ENCODE results near the gene ANK2.

The ANK2 gene

DNA sequence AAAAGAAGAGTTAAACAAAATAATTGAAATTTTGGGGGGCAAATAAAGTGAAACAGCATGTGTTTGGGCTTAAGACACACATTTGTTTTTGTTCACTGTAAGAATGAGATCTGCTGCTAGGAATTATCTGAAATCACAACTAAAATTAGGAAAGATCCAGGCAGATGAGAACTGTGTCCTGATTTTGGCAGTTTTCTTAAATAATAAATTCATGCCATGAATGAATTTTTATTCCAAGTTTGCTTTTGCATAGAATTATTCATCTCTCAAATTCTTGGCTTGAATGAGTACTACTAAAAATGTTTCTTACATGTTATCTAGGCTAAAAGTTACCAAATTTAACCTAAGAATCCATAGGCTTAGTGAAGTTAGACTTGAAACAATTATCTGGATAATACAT lies 321.7 kb downstream of the ANK2 start:
- peaks cover 4% of the 10 kb centered on the region for H3K27me3 Mint-ChIP-seq
- no peak overlapping the region for H3K27ac Mint-ChIP-seq
- no peaks in the 10 kb centered on the region for H3K4me1 Mint-ChIP-seq
- H3K36me3 Mint-ChIP-seq: no peaks in the 10 kb centered on the region
- H3K4me3 Mint-ChIP-seq: no peak overlapping the region
- H3K9me3 Mint-ChIP-seq: no peaks in the 10 kb centered on the region

DNA sequence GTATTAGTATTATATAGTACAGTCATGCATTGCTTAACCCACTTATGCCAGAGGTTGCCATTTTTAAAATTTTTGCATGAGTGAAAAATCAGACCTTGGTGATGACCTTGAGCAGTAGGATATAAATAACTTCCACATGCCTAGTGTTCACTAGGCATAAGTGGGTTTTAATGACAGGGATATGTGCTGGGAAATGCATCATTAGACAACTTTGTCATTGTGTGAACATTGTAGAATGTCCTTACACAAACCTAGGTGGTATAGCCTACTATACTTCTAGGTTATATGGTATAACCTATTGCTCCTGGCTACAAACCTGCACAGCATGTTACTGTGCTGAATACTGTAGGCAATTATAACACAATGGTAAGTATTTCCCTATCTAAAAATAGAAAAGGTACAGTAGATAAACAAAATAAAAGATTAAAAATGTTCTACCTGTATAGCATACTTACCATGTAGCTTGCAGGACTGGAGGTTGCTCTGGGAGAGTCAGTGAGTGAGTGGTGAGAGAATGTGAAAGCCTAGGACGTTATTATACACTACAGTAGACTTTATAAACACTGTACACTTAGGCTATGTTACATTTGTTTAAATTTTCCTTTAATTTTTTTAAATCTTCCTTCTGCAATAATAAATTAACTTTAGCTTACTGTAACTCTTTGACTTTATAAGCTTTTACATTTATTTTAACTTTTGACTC lies 326.7 kb downstream of the ANK2 start:
- H3K36me3 Mint-ChIP-seq: no peaks in the 10 kb centered on the region
- no peak overlapping the region for H3K4me3 Mint-ChIP-seq
- no peaks in the 10 kb centered on the region for H3K9me3 Mint-ChIP-seq
- H3K27ac Mint-ChIP-seq: no peak overlapping the region
- peaks cover 3% of the 10 kb centered on the region for H3K27me3 Mint-ChIP-seq
- no peaks in the 10 kb centered on the region for H3K4me1 Mint-ChIP-seq

DNA sequence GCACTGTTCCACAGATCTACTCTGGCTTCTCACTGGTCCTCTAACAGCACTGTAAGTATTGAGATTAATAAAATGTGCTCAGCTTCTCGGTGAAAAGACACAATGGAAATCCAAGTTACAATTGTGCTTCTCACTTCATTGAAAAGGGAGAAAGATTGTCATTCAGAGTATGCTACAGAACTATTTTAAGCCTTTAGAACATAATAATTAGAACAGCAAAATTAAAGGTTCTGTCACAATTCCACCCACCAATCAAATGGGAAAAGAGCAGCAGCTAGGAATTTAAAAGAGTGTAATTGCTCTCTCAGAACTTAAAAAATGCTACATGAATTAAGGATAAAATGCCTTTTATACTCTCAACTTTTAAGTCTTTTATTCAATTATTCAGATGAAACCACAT lies 329.4 kb downstream of the ANK2 start:
- Mint-ChIP-seq H3K4me3 (no peak overlapping the region), H3K4me1 (peaks cover 4% of the 10 kb centered on the region)

DNA sequence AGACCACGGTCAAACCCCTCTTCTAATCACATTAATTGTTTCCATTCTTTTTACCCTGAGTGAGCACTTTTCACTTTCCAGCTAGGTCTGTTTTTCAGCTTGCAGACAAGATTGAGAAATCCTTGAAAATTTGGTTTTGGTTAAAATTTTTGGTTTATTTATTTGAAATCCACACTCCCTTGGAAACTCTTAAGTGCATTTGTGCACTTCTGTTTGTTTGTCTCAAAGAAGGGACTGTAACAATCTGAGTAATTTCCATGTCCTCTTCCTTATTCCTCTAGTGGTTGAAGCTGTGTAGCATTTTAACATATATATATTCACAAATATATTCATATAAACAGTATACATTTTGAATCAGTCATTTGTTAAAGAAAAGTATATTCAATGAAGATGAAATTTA lies 333.3 kb downstream of the ANK2 start:
- Mint-ChIP-seq H3K36me3 (no peaks in the 10 kb centered on the region), H3K9me3 (no peaks in the 10 kb centered on the region), H3K27ac (no peak overlapping the region)

More for the DNA sequence above, 329.4 kb downstream of the ANK2 start:
- H3K27ac Mint-ChIP-seq: no peak overlapping the region
- H3K27me3 Mint-ChIP-seq: peaks cover 5% of the 10 kb centered on the region
- no peaks in the 10 kb centered on the region for H3K9me3 Mint-ChIP-seq
- no peaks in the 10 kb centered on the region for H3K36me3 Mint-ChIP-seq

DNA sequence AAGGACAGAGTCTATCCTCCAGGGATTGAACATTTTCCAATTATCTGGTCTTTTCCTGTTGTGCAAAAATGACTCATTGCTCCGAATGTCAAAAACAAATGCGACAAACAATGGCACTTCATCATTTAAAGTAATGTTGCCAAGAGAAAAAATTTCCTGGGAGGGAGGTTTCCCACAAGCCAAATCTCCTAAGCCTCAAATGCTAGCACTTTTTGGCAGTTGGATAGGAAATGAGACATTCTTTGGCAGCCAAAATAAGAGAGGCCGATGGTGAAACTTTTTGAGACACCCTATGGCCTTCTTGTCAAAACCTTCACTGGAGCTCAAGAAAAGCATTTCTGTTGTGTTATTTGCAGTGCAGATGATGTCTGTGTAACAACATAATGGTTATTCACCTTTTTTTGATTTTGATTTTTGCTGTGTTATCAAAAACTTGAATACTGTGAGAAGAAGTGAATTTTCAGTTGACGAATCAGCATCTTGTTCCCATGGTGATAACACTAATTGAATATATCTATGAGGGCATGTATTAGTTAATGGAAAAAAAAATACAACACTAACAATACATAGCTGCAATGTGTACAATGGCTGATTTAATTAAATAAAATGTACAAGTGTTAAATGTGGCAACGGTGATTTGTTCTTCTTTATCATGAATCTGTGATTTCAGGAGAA lies 333.8 kb downstream of the ANK2 start:
- H3K27ac Mint-ChIP-seq: no peak overlapping the region
- H3K9me3 Mint-ChIP-seq: no peaks in the 10 kb centered on the region
- H3K36me3 Mint-ChIP-seq: no peaks in the 10 kb centered on the region
- H3K4me1 Mint-ChIP-seq: peaks cover 17% of the 10 kb centered on the region
- peaks cover 4% of the 10 kb centered on the region for H3K27me3 Mint-ChIP-seq
- no peak overlapping the region for H3K4me3 Mint-ChIP-seq

More for the DNA sequence above, 333.3 kb downstream of the ANK2 start:
- H3K4me1 Mint-ChIP-seq: peaks cover 17% of the 10 kb centered on the region
- peaks cover 5% of the 10 kb centered on the region for H3K27me3 Mint-ChIP-seq
- H3K4me3 Mint-ChIP-seq: no peak overlapping the region

DNA sequence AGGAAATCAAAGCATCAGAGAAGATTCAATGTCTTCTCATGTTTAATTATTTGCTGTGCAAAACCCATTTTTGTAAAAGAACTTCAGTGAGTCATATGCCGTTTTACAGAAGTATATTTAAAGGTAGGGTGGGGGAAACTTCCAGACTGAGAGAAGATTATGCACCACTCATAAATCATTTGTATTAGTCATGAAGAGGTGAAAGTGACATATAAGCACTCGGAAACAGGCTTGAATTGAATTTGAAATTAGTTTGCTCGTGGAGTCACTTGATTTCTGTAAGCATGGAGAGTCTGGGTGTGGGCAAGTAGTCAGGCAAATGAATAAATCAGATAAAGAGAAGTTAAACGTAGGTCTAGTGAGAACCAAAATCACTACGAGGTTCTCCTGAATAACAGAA lies 335.1 kb downstream of the ANK2 start:
- H3K4me1 Mint-ChIP-seq: peaks cover 17% of the 10 kb centered on the region
- H3K36me3 Mint-ChIP-seq: no peaks in the 10 kb centered on the region
- H3K4me3 Mint-ChIP-seq: no peak overlapping the region
- peaks cover 4% of the 10 kb centered on the region for H3K27me3 Mint-ChIP-seq
- H3K9me3 Mint-ChIP-seq: no peaks in the 10 kb centered on the region
- H3K27ac Mint-ChIP-seq: peak overlapping the region; percentile 83

DNA sequence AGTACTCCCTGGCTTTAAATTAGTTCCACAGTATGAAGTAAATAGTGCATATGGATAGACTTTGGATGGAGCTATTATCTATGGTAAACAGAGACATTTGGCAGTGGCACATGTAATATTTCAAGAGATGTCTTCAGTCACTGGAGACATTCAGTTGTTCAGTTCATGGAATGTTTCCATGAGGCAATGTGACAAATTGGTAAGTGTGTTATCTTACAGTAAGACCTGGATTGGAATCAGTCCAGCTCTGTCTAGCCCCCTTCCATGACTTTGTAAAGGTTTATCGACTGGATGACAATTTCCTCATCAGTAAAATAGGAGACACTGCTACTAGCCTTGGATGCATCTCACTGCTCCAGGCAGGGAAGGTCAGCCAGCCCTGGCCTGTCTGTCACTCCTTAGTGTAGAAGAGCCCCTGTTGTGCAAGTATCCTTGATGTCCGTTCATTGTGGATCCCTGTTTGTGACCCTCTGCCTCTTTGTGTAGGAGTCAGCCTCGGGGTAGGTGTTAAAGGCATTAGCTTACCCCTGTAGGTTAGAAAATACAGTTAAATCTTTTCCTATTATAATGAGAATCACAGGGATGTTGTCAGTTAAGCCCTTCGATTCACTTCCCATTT lies 335.9 kb downstream of the ANK2 start:
- Mint-ChIP-seq H3K9me3 (no peaks in the 10 kb centered on the region), H3K4me3 (no peak overlapping the region), H3K36me3 (no peaks in the 10 kb centered on the region), H3K4me1 (peaks cover 17% of the 10 kb centered on the region), H3K27me3 (peaks cover 6% of the 10 kb centered on the region), H3K27ac (no peak overlapping the region)

DNA sequence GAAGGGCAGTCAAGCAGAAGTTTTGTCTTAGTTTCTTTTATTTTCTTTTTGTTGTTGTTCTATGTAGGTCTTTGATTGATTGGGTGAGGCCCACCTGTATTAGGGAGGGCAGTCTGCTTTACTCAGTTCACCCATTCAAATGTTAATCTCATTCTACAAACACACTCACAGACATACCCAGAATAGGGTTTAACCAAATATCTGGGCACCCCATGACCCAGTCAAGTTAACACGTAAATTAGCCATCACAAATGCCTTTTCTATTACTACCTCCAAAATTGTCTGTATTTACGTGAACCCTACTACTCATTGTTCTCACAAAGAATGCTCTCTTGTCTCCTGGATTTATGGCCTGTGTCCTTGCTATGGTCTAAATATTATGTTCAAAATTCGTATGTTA lies 339.7 kb downstream of the ANK2 start:
- Mint-ChIP-seq H3K27me3 (peaks cover 4% of the 10 kb centered on the region), H3K4me3 (no peak overlapping the region), H3K9me3 (no peaks in the 10 kb centered on the region), H3K27ac (no peak overlapping the region), H3K36me3 (no peaks in the 10 kb centered on the region), H3K4me1 (peaks cover 10% of the 10 kb centered on the region)

DNA sequence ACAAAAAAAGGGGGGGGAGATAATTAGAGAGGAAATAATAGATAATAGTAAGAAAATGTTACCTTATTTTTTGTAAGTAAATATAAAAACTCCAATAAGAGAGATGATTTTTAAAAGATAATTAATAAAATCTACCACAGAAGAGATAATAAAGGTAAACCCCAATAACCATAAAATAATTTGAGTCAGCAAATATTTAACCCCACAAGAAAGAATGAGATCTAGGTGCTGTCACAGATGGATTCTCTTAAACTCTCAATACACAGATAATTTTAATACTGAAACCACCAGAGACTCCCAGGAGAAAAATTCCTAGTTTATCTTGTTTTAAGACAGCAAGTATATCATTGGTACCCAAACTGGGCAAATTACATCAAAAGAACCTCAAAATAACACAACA lies 341.4 kb downstream of the ANK2 start:
- Mint-ChIP-seq H3K27ac (no peak overlapping the region), H3K4me3 (no peak overlapping the region), H3K4me1 (peaks cover 4% of the 10 kb centered on the region), H3K27me3 (peaks cover 4% of the 10 kb centered on the region), H3K36me3 (no peaks in the 10 kb centered on the region), H3K9me3 (no peaks in the 10 kb centered on the region)

DNA sequence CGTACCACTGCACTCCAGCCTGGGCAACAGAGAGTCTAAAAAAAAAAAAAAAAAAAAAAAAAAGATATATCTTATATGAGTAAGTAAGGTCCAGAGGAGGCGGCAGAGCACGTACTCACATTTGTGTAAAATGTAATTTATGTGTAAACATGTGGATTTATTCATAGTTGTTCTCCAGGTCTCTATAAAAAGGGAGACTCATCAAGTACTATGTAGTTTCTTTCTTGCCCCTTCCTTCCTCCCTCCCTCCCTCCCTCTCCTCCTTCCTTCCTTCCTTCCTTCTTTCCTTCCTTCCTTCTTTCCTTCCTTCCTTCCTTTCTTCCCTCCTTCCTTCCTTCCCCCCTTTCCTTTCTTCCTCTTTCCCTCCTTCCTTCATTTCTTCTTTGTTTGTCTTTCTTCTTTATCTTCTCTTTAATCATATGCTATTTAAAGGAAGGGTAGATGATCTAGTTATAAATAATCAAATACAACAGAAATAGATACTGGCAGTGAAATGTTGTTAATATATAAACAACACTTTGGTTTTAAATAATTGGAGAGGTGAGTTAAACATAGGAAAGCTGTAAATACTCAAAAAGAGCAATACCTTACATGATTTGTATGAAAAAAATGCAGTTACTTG lies 344.8 kb downstream of the ANK2 start:
- Mint-ChIP-seq H3K27me3 (peaks cover 2% of the 10 kb centered on the region), H3K9me3 (no peaks in the 10 kb centered on the region), H3K4me1 (peaks cover 4% of the 10 kb centered on the region), H3K36me3 (no peaks in the 10 kb centered on the region), H3K27ac (no peak overlapping the region), H3K4me3 (no peak overlapping the region)

DNA sequence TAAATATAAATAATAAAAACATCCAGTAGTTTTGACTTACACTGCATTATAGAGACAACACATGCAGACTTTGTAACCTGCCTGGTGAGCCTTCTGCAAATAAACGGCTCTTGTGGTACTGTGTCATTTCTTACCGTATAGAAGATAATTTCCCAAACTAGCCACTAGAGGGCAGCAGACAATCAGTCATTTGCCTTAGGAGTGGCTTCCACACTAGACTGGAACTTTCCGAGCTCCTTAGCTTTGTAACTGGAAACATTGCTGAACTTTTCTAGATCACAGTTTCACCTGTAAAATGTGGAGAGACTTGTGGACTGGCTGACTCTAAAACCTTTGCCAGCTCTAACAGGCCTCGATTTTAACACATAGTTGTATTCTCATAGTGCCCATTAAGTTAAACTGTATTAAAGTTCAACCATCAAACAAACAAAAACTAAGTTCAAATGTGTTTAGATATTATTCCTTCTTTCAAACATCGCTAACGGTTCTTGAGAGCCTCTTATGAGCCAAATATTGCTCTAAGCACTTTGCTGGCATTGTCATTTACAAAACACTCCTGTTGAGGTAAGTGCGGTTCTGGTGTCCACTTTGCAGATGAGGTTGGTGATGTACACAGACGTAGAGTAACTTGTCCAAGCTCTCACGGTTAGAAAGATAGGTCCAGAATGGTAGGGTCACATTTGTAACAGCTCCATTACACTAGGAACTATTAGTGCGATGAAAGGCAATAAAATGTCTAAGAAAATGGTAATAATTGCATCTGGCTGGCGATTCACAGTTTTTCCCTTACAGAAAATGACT lies 345.5 kb downstream of the ANK2 start:
- no peaks in the 10 kb centered on the region for H3K9me3 Mint-ChIP-seq
- peaks cover 2% of the 10 kb centered on the region for H3K27me3 Mint-ChIP-seq
- no peaks in the 10 kb centered on the region for H3K36me3 Mint-ChIP-seq
- H3K27ac Mint-ChIP-seq: no peak overlapping the region
- no peak overlapping the region for H3K4me3 Mint-ChIP-seq
- peaks cover 4% of the 10 kb centered on the region for H3K4me1 Mint-ChIP-seq

DNA sequence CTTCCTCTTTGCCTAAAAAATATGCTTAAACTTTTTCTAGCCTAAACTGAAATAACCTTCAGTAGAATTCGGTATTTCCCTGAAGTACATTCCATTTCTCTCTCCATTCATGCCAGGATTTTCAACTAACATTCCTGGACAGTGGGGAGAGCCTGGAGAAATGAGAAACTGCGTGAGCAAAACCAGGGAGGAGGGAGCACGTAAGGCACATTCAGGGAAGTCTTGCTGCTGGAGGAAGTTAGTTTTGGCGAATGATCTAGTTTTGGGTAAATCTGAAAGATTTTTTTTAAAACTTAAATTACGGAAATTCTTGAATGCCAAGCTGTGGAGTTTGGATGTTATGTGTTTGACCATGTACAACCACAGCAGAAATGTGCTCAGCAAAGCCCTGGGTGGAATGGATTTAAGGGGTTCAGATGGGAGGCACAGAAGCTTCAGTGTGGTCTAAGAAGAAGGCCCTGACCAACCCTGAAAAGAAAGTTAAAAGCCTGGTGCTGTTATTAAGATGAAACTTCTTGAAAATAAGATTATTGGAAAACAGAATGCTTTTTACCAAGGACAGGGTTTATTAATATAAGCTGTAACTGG lies 347.8 kb downstream of the ANK2 start:
- H3K27me3 Mint-ChIP-seq: peaks cover 1% of the 10 kb centered on the region
- H3K27ac Mint-ChIP-seq: no peak overlapping the region
- no peaks in the 10 kb centered on the region for H3K9me3 Mint-ChIP-seq
- no peaks in the 10 kb centered on the region for H3K36me3 Mint-ChIP-seq
- H3K4me1 Mint-ChIP-seq: peaks cover 4% of the 10 kb centered on the region
- H3K4me3 Mint-ChIP-seq: no peak overlapping the region

DNA sequence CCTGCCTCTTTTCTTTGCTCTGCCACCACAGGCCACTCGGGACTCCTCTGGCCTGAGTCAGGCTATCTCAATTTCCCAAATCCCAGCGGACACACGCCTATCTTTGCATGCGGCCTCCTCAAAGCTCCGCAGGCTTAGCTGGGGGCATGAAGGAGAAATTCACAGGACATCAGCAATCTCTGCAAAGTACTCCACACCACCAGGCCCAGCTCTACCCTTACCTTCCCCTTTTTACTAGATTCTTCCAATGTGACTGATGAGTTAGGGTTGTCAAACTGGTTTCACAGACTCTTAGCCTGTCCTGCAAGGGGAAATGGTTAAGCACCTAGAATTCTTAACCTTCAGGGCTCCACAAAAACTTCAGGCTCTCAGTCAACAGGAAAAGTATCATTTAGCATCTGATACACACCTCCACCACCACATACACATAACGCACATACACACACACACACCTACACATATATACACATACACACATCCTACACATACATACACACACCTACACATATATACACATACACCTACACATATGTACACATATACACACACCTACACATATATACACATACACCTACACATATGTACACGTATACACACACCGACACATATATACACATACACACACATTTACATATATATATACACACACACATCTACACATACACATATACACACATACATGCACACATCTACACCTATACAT lies 349.1 kb downstream of the ANK2 start:
- peaks cover 4% of the 10 kb centered on the region for H3K4me1 Mint-ChIP-seq
- no peaks in the 10 kb centered on the region for H3K36me3 Mint-ChIP-seq
- peaks cover 1% of the 10 kb centered on the region for H3K27me3 Mint-ChIP-seq
- H3K9me3 Mint-ChIP-seq: no peaks in the 10 kb centered on the region
- no peak overlapping the region for H3K27ac Mint-ChIP-seq
- H3K4me3 Mint-ChIP-seq: no peak overlapping the region

DNA sequence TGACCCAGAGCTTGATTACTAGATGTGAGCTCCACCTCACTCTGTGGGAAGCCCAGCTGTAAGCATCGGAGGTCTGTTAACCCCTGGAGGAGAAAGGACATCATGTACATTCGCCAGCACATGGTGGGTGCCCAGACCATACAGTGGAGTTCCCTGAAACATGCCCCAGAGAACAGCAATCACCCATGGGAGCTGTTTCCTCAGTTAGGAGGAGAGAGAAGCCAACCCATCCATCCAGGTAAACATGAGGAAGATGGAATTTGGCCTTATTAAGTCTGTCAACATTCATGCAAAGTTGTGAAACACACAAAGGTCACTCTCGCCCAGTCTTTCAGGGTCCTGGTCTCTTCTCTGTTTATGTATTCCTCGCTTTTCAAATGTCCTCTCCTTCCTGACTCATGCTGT lies 354.7 kb downstream of the ANK2 start:
- H3K36me3 Mint-ChIP-seq: no peaks in the 10 kb centered on the region
- no peak overlapping the region for H3K27ac Mint-ChIP-seq
- H3K4me3 Mint-ChIP-seq: no peak overlapping the region
- no peaks in the 10 kb centered on the region for H3K9me3 Mint-ChIP-seq
- H3K27me3 Mint-ChIP-seq: peaks cover 1% of the 10 kb centered on the region
- no peaks in the 10 kb centered on the region for H3K4me1 Mint-ChIP-seq

Measured in activated naive CD4-positive, alpha-beta T cell treated with anti-CD3 and anti-CD28 coated beads, Interleukin-2, amount 50 U/mL, for 24 hours (primary cell).